Right kidney (tissue), 9 donors: ENCODE data around the gene SLC12A7.
A peak's percentile ranks its signal among the peaks of the same experiment; 100 is the strongest.
"Not testable (repeated sequence)": the region's sequence is repeated elsewhere in the genome, so short reads cannot be mapped to it uniquely, and the experiment has no call there.

Experiments used
- DNase-seq: peaks from one replicate; pipeline ENCODE4 v3.0.0-alpha.2; 2016
- long read RNA-seq, 8 donors: transcript quantifications; one replicate each; lab custom pipeline, GENCODE V29; 2026

The SLC12A7 gene
- long read RNA-seq, donor 1, full-length matches to known transcripts = 2 of 2 reads
- long read RNA-seq, donor 1, partial matches to known transcripts = 0 of 2 reads
- long read RNA-seq, donor 1, other reads (novel, unspliced or antisense) = 0 of 2 reads
- long read RNA-seq, donor 2, full-length matches to known transcripts = 2 of 2 reads
- long read RNA-seq, donor 2, partial matches to known transcripts = 0 of 2 reads
- long read RNA-seq, donor 2, other reads (novel, unspliced or antisense) = 0 of 2 reads
- long read RNA-seq, donor 3 = 0 reads
- long read RNA-seq, donor 4 = 0 reads
- long read RNA-seq, donor 5, full-length matches to known transcripts = 4 of 4 reads
- long read RNA-seq, donor 5, partial matches to known transcripts = 0 of 4 reads
- long read RNA-seq, donor 5, other reads (novel, unspliced or antisense) = 0 of 4 reads
- long read RNA-seq, donor 6 = 0 reads
- long read RNA-seq, donor 7, full-length matches to known transcripts = 1 of 26 reads
- long read RNA-seq, donor 7, partial matches to known transcripts = 25 of 26 reads
- long read RNA-seq, donor 7, other reads (novel, unspliced or antisense) = 0 of 26 reads
- long read RNA-seq, donor 8, full-length matches to known transcripts = 2 of 2 reads
- long read RNA-seq, donor 8, partial matches to known transcripts = 0 of 2 reads
- long read RNA-seq, donor 8, other reads (novel, unspliced or antisense) = 0 of 2 reads

DNA sequence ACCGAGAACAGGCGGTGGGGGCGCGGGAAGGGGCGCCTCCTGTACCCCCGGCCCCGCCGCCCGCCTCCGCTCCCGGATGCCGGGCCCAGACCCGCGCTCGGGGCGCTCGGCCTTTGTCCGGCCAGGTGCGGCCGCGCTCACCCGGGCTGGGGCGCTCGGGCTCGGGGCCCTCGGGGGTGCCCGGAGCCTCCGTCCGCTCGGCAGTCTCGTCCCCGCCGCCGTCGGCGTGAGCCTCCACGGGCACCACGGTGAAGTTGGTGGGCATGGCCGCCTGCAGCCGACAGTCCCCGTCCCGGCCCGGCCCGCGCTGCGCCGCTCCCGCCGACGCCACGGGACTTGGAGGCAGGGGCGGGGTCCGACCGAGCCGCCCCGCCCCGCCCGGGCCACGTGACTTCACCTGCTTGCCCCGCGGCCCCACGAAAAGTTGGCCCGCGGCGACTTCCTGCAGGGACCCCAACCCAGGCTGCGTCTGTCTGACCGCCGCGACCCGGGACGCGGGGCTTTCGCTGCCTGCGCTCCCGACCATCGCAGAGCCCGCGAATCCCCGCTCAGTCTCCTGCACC, at the start of gene SLC12A7:
SLC12A7 (minus strand) TSS at position 337 of the 563 bp plus-strand sequence; CDS start at position 265, 72 bp downstream.
- peak; percentile 86 for DNase-seq

GRCh38 chr5:1161108-1161832, 49.4 kb upstream of the SLC12A7 start:
- no peak for DNase-seq

- no peak for DNase-seq
Observed at GRCh38 chr5:1159774-1160406, 48.0 kb upstream of the SLC12A7 start.

GRCh38 chr5:1159341-1159675, 47.4 kb upstream of the SLC12A7 start:
- no peak for DNase-seq

- no peak for DNase-seq
Observed at GRCh38 chr5:1158647-1159340, 46.9 kb upstream of the SLC12A7 start.

- DNase-seq = not testable (repeated sequence)
Observed at GRCh38 chr5:1157461-1157986, 45.7 kb upstream of the SLC12A7 start.

- no peak for DNase-seq
Observed at GRCh38 chr5:1156754-1157460, 45.0 kb upstream of the SLC12A7 start.

GRCh38 chr5:1156033-1156753, 44.3 kb upstream of the SLC12A7 start:
- no peak for DNase-seq

- DNase-seq = no peak
Observed at GRCh38 chr5:1155191-1156032, 43.5 kb upstream of the SLC12A7 start.

GRCh38 chr5:1153428-1153827, 41.6 kb upstream of the SLC12A7 start:
- no peak for DNase-seq

GRCh38 chr5:1152771-1153282, 41.0 kb upstream of the SLC12A7 start:
- DNase-seq = no peak

- no peak for DNase-seq
Observed at GRCh38 chr5:1152156-1152555, 40.3 kb upstream of the SLC12A7 start.

DNA sequence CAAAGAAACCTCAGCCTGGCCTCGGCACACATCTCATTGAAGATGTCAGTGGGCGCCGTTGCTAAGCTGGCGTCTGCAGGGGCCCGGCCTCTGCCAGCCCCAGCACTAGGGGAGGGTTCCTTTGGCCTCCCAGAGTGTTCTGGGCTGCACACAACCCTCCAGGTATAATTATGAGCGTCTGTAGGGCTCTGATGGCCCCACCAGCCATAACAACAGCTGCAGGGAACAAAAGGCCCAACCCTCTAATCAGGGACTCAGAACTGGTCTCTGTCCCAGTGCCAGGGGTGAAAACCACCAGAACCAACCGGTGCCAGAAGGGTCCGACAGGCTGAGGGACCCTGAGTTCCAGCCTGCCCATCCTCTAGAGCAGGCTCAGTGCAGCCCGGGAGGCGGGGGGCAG, 39.5 kb upstream of the SLC12A7 start:
- DNase-seq = no peak

DNA sequence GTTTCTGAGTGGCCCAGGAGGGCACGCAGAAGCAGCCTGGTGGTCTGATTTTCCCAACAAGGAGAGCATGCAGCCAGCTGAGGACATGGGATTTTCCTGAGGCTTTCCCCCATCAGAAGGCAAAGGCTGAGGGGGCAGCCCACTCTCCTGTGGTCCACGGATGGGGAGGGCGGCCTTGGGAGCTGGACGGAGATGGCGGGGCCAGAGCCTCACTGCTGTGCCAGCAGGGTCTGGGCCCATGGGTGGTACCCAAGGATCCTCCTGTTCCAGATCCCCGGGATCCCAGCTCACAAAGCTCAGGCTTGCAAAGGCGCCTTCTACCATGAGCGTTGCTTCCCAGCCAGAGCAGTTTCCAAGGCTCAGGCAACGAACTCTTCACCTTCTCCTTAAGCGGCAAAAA, 39.0 kb upstream of the SLC12A7 start:
- no peak for DNase-seq

DNA sequence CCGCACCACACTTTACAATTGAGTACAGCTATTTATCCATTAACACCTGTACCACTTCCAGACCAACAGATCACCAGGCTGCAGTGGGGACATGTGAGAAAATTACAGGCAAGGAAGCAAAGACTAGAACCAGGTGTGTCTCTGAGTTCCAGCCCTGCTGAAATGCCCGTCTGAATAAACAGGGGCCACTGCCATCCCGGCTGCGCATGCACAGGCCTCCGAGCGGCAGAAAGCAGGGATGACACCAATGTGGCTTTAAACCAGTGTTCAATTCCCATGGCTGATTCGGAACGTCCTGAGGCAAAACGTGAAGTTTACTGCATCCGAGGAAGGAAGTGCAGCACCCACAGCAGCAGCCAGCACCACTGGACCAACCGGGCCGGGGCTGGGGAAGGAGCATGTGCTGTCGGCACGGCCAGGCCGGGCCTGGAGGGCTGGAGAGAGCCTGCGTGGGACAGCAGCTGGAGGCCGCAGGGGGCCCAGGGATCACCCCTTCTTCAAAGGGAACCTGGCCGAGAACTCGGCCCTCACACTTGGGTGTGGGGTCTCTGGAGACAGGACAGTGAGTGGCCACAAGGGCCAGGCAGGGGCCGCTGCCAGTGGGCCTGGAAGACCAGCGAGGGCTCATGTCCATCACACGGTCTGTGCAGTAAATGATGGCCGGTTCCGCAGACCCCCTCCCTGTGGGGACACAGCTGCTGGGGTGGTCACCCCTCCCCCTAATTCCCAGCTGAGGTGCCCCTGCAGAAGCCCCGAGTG, 33.0 kb upstream of the SLC12A7 start:
- DNase-seq = no peak

GRCh38 chr5:1144089-1144488, 32.2 kb upstream of the SLC12A7 start:
- DNase-seq = no peak

- no peak for DNase-seq
Observed at GRCh38 chr5:1143670-1143951, 31.7 kb upstream of the SLC12A7 start.
